H1 (cell line): Measurements from ENCODE around the gene SNRPA1. TPM values are rescaled to one million over a fixed set of nuclear protein-coding genes. Genes with fewer than 3 reads are reported as not detected.

Experiments used
- CTCF ChIA-PET: fragments of 300-600 bp; sonication (Branson Sonifier 250); formaldehyde crosslinking; loops from one replicate; lab custom pipeline; 2021; ENCODE audit not compliant: partially characterized antibody; lab: Charles Lee
- POLR2A ChIA-PET: fragments of 300-600 bp; sonication (Branson Sonifier 250); formaldehyde crosslinking; loops from one replicate; lab custom pipeline; 2021; ENCODE audit warnings: inconsistent platforms; ENCODE audit not compliant: partially characterized antibody; lab: Charles Lee
- DNase-seq, 2 experiments: peaks; one replicate each; pipeline versions ENCODE4 v3.0.0 to v3.0.0-alpha.2; 2010 to 2022; ENCODE audit warnings: low spot score in 2 of 2, low read depth in 1 of 2, mixed read lengths in 1 of 2
- FAIRE-seq: peaks from 2 replicates; lab custom pipeline; 2011; peaks lifted over from hg19 to GRCh38; lab: Jason Lieb, UNC
- H2AFZ ChIP-seq: 2 replicates; pipeline ENCODE4 v1.8.1; 2012; ENCODE audit warnings: low read length, inconsistent platforms
- H2AK5ac ChIP-seq: 2 replicates; pipeline ENCODE4 v1.6.1; 2013; ENCODE audit warnings: low read depth, low read length
- H2BK120ac ChIP-seq: replicated peaks from 2 replicates; pipeline ENCODE3; 2013; ENCODE audit warnings: low read depth, low read length, inconsistent platforms
- H2BK12ac ChIP-seq: 2 replicates; pipeline ENCODE4 v1.6.1; 2013; ENCODE audit warnings: low read depth, low read length
- H2BK15ac ChIP-seq: 2 replicates; pipeline ENCODE4 v1.6.1; 2013; ENCODE audit warnings: low read length
- H2BK20ac ChIP-seq: 2 replicates; pipeline ENCODE4 v1.6.1; 2013; ENCODE audit warnings: low read length
- H2BK5ac ChIP-seq: 2 replicates; pipeline ENCODE4 v1.6.1; 2013; ENCODE audit warnings: low read depth, low read length
- H3K14ac ChIP-seq: 2 replicates; pipeline ENCODE4 v1.6.1; 2013; ENCODE audit warnings: inconsistent platforms; ENCODE audit not compliant: insufficient read length
- H3K18ac ChIP-seq: 2 replicates; pipeline ENCODE4 v1.6.1; 2013; ENCODE audit warnings: low read length; ENCODE audit errors: extremely low read depth
- H3K23ac ChIP-seq: 2 replicates; pipeline ENCODE4 v1.6.1; 2013; ENCODE audit warnings: inconsistent platforms; ENCODE audit not compliant: insufficient read length
- H3K23me2 ChIP-seq: 2 replicates; pipeline ENCODE4 v1.6.1; 2013; ENCODE audit warnings: low read depth, low read length
- H3K27ac ChIP-seq: 2 replicates; pipeline ENCODE4 v1.6.1; 2011; ENCODE audit warnings: low read depth, low read length, inconsistent platforms
- H3K27me3 ChIP-seq, 4 experiments: replicated peaks in 1 of 4; 1 replicate in 1 of 4; 2 replicates in 3 of 4; pipeline versions ENCODE4 v1.6.1 to v1.8.1; 2011 to 2013; ENCODE audit warnings: low read length in 3 of 4, mild to moderate bottlenecking in 3 of 4, inconsistent platforms in 2 of 4, mixed read lengths in 2 of 4, moderate library complexity in 1 of 4; ENCODE audit not compliant: control insufficient read depth in 3 of 4, insufficient read depth in 3 of 4; ENCODE audit errors: extremely low read depth in 1 of 4
- H3K36me3 ChIP-seq, 4 experiments: 2 replicates each; pipeline versions ENCODE4 v1.6.1 to v1.8.1; 2011 to 2013; ENCODE audit warnings: mild to moderate bottlenecking in 4 of 4, low read length in 3 of 4, moderate library complexity in 2 of 4, control low read depth in 1 of 4, inconsistent platforms in 1 of 4; ENCODE audit not compliant: insufficient read depth in 4 of 4, control insufficient read depth in 2 of 4
- H3K4ac ChIP-seq: replicated peaks from 2 replicates; pipeline ENCODE3; 2013; ENCODE audit warnings: low read length, low read depth, mixed read lengths, inconsistent platforms; ENCODE audit not compliant: insufficient read length
- H3K4me1 ChIP-seq, 4 experiments: replicated peaks in 1 of 4; 1 replicate in 1 of 4; 2 replicates in 3 of 4; pipeline versions ENCODE4 v1.6.1 to v1.8.1; 2011 to 2013; ENCODE audit warnings: low read length in 3 of 4, inconsistent platforms in 2 of 4, mixed read lengths in 1 of 4; ENCODE audit not compliant: insufficient read depth in 4 of 4, control insufficient read depth in 3 of 4
- H3K4me2 ChIP-seq, 2 experiments: 2 replicates each; pipeline versions ENCODE4 v1.6.1 to v1.8.1; 2011 to 2013; ENCODE audit warnings: low read depth in 2 of 2, low read length in 2 of 2, control low read depth in 1 of 2, inconsistent platforms in 1 of 2, mild to moderate bottlenecking in 1 of 2; ENCODE audit not compliant: insufficient read depth in 1 of 2
- H3K4me3 ChIP-seq, 4 experiments: fragments of 200-600, 300-600 bp in 1 of 4; sonication (generic), shearing (Covaris generic), sonication (Bioruptor Twin) in 1 of 4; 2 replicates each; pipeline versions ENCODE4 v1.5.1 to v1.8.1; 2011 to 2016; ENCODE audit warnings: low read length in 4 of 4, low read depth in 3 of 4, control low read depth in 2 of 4, inconsistent platforms in 2 of 4, mild to moderate bottlenecking in 2 of 4, mixed read lengths in 1 of 4, moderate library complexity in 1 of 4; ENCODE audit not compliant: insufficient read depth in 2 of 4; ENCODE audit errors: extremely low read depth in 1 of 4
- H3K56ac ChIP-seq: replicated peaks from 2 replicates; pipeline ENCODE3; 2013; ENCODE audit warnings: low read depth, mild to moderate bottlenecking, mixed read lengths, low read length, inconsistent platforms; ENCODE audit not compliant: insufficient read length
- H3K79me1 ChIP-seq: 2 replicates; pipeline ENCODE4 v1.6.1; 2013; ENCODE audit warnings: low read depth, low read length, control low read depth
- H3K79me2 ChIP-seq, 2 experiments: 2 replicates each; pipeline versions ENCODE4 v1.6.1 to v1.8.1; 2012 to 2013; ENCODE audit warnings: low read length in 2 of 2, mild to moderate bottlenecking in 2 of 2, inconsistent platforms in 1 of 2; ENCODE audit not compliant: insufficient read depth in 2 of 2, control insufficient read depth in 1 of 2
- H3K9ac ChIP-seq, 4 experiments: replicated peaks in 1 of 4; 1 replicate in 1 of 4; 2 replicates in 3 of 4; pipeline versions ENCODE4 v1.6.1 to v1.8.1; 2011 to 2013; ENCODE audit warnings: low read depth in 3 of 4, low read length in 3 of 4, control low read depth in 2 of 4, mild to moderate bottlenecking in 2 of 4, moderate library complexity in 2 of 4, inconsistent platforms in 1 of 4; ENCODE audit errors: extremely low read depth in 1 of 4
- H3K9me3 ChIP-seq, 2 experiments: 2 replicates each; pipeline versions ENCODE4 v1.6.1 to v1.8.1; 2012 to 2013; ENCODE audit warnings: mild to moderate bottlenecking in 2 of 2, moderate library complexity in 2 of 2, control low read depth in 1 of 2, inconsistent platforms in 1 of 2, low read depth in 1 of 2, low read length in 1 of 2, mixed read lengths in 1 of 2; ENCODE audit not compliant: insufficient read depth in 2 of 2
- H4K20me1 ChIP-seq, 2 experiments: replicated peaks in 1 of 2; 2 replicates each; pipeline versions ENCODE3 to v1.8.1; 2011 to 2013; ENCODE audit warnings: inconsistent platforms in 2 of 2, low read length in 2 of 2, mild to moderate bottlenecking in 1 of 2; ENCODE audit not compliant: insufficient read depth in 2 of 2, control insufficient read depth in 1 of 2
- H4K5ac ChIP-seq: 2 replicates; pipeline ENCODE4 v1.6.1; 2013; ENCODE audit warnings: low read length, low read depth, mixed read lengths, inconsistent platforms; ENCODE audit not compliant: insufficient read length
- H4K8ac ChIP-seq: 2 replicates; pipeline ENCODE4 v1.8.0; 2013; ENCODE audit warnings: mild to moderate bottlenecking, moderate library complexity, low read length, inconsistent platforms; ENCODE audit not compliant: insufficient read depth; ENCODE audit errors: extremely low read depth
- H4K91ac ChIP-seq: replicated peaks from 2 replicates; pipeline ENCODE3; 2013; ENCODE audit warnings: low read length, mixed read lengths, inconsistent platforms; ENCODE audit not compliant: insufficient read length
- E2F6 ChIP-seq: IDR thresholded peaks from 2 replicates; pipeline ENCODE4 v1.6.1; 2012; ENCODE audit warnings: inconsistent platforms
- EZH2 ChIP-seq: fragments of 200-600 bp; sonication (generic); IDR thresholded peaks from 2 replicates; pipeline ENCODE4 v1.7.1; 2012; ENCODE audit warnings: low read depth, mild to moderate bottlenecking, moderate library complexity, low read length, inconsistent platforms; ENCODE audit not compliant: severe bottlenecking
- JUN ChIP-seq: IDR thresholded peaks from 2 replicates; pipeline ENCODE4 v1.6.1; 2011; ENCODE audit warnings: low read depth, mild to moderate bottlenecking, improper control_type of control experiment, low read length
- RBBP5 ChIP-seq: IDR thresholded peaks from 2 replicates; pipeline ENCODE4 v1.7.1; 2012; ENCODE audit warnings: low read depth, mild to moderate bottlenecking, inconsistent platforms, low read length, moderate library complexity, borderline replicate concordance
- RXRA ChIP-seq: IDR thresholded peaks from 2 replicates; pipeline ENCODE4 v1.6.1; 2011; ENCODE audit warnings: low read depth, mild to moderate bottlenecking, low read length, moderate library complexity; ENCODE audit not compliant: insufficient read depth
- ZNF274 ChIP-seq: IDR thresholded peaks from 2 replicates; pipeline ENCODE4 v1.7.0; 2012; ENCODE audit warnings: low read length, borderline replicate concordance; ENCODE audit errors: extremely low read depth
- WGBS, 2 experiments: shearing (Covaris generic) in 1 of 2; methylation state at CpG; one replicate each; pipeline versions ENCODE4 v1.1.6 to v1.1.7; 2013 to 2015; ENCODE audit warnings: low lambda C conversion rate in 2 of 2, mixed read lengths in 2 of 2, inconsistent platforms in 1 of 2, low coverage in 1 of 2, missing lambda C conversion rate in 1 of 2; ENCODE audit not compliant: insufficient replicate concordance in 2 of 2, insufficient coverage in 1 of 2, insufficient read length in 1 of 2; ENCODE audit errors: extremely low coverage in 1 of 2, missing lambda C conversion rate in 1 of 2; 5-methylcytosine and 5-hydroxymethylcytosine counted together
- polyA plus RNA-seq, 7 experiments: library from polyadenylated mRNA; depleted of rRNA in 3 of 7; stranded (reverse) in 5 of 7; unstranded in 2 of 7; fragments of >200 nt in 5 of 7; fragments of 200-250 nt in 2 of 7; gene quantifications; 1 replicate in 5 of 7; 2 replicates in 1 of 7; 4 replicates in 1 of 7; pipeline versions ENCODE4 v1.2.1 to v1.2.3, GENCODE V29; 2011 to 2013; ENCODE audit warnings: missing spikeins in 2 of 7, mixed read lengths in 2 of 7
- total RNA-seq: library from RNA; stranded (reverse); fragmentation: NEBNext Ultra II Directional; extraction: Animal tissue kit (Norgen Biotek cat#: 25700); gene quantifications from 2 replicates; pipeline ENCODE4 v1.2.1, GENCODE V29; 2021
- TF ChIP-seq, protein P1 (sequence below): IDR thresholded peaks from 2 replicates; pipeline ENCODE4 v1.6.1; 2012; ENCODE audit warnings: low read length, inconsistent platforms

Gene SNRPA1
- total and polyA plus RNA-seq, 2 of the 8 experiments (the other 6 are each of a cell fraction or from before 2014, with no cell fraction given), result 140 to 221 TPM

DNA sequence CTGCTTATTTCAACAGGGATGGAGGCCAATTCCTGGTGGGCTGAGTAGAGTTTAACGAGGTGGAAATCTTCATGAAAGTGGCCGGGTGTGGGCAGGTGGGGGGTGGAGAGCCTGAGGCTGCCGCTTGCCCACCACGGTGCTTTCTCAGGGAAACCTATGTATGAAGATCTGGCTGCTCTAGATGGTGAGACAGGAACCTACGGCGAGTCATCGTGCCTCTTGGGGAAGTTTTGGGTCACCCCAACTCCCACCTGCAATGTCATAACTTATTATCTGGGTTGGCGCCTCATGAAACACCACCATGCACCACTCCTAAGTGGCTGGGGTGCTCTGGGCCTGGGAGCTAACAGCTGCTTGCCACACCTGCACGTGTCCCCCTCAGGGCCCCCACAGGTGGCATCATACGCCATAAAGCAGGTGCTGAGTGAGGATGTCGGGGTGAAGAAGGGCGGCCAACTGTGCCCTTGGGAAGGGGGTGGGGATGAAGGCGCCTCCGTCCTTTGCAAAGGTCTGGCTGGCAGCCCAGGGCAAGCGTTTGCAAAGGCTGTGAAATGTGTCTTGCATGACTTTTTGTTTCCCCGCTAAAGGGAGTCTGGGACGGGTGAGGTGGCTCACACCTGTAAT, 27.9 kb upstream of the SNRPA1 start:
- no peaks in the 10 kb centered on the region for H3K79me1 ChIP-seq
- H4K8ac ChIP-seq, result no peak overlapping the region
- no peak overlapping the region for H3K27ac ChIP-seq
- H2BK120ac ChIP-seq, result no peak overlapping the region
- no peak overlapping the region for H3K18ac ChIP-seq
- no peaks in the 10 kb centered on the region for H3K79me2 ChIP-seq
- peaks cover 0 to under 1% (median 0%) of the 10 kb centered on the region in 4 experiments; a peak in 1 of 7 replicates for H3K27me3 ChIP-seq
- H2AFZ ChIP-seq, result no peak overlapping the region
- H4K5ac ChIP-seq, result no peak overlapping the region
- no peaks in the 10 kb centered on the region for H3K23me2 ChIP-seq
- FAIRE-seq, result no peak
- H3K4me3 ChIP-seq, result no peak overlapping the region
- no peak overlapping the region for H4K91ac ChIP-seq
- CTCF ChIA-PET, result interaction anchor here (0.6 to 8.6 kb wide), 7 partner anchors 17 to 319 kb away, joined by 3 to 94 read pairs (median 4); no protein-coding TSS in a partner anchor
- H3K4me2 ChIP-seq, result no peak overlapping the region
- no peak overlapping the region for H3K9ac ChIP-seq
- H2BK5ac ChIP-seq, result no peak overlapping the region
- WGBS, 2 experiments, result 89% methylated on average over 17 of the region's 17 CpGs; no CpG with 5 or more reads in 1 of the 2 experiments
- no peak overlapping the region for H3K14ac ChIP-seq
- no peak overlapping the region for H2BK20ac ChIP-seq
- H2BK12ac ChIP-seq, result no peak overlapping the region
- H4K20me1 ChIP-seq, result no peaks in the 10 kb centered on the region
- H3K4ac ChIP-seq, result no peak overlapping the region
- no peak overlapping the region for H3K23ac ChIP-seq
- no peak overlapping the region for H3K56ac ChIP-seq
- peaks cover 0 to 3% (median 1%) of the 10 kb centered on the region in 4 experiments; a peak in 1 of 7 replicates for H3K4me1 ChIP-seq
- H2AK5ac ChIP-seq, result no peak overlapping the region
- no peak overlapping the region for H2BK15ac ChIP-seq
- POLR2A ChIA-PET, result no interaction called here
- H3K9me3 ChIP-seq, result no peaks in the 10 kb centered on the region
- H3K36me3 ChIP-seq, result no peaks in the 10 kb centered on the region
- no peak for DNase-seq
- no peak for TF ChIP-seq E2F6
- TF ChIP-seq, protein P1, sequence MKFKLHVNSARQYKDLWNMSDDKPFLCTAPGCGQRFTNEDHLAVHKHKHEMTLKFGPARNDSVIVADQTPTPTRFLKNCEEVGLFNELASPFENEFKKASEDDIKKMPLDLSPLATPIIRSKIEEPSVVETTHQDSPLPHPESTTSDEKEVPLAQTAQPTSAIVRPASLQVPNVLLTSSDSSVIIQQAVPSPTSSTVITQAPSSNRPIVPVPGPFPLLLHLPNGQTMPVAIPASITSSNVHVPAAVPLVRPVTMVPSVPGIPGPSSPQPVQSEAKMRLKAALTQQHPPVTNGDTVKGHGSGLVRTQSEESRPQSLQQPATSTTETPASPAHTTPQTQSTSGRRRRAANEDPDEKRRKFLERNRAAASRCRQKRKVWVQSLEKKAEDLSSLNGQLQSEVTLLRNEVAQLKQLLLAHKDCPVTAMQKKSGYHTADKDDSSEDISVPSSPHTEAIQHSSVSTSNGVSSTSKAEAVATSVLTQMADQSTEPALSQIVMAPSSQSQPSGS, result no peak
- no peak for TF ChIP-seq JUN
- no peak for TF ChIP-seq RBBP5
- TF ChIP-seq RXRA, result no peak
- TF ChIP-seq EZH2, result no peak
- TF ChIP-seq ZNF274, result no peak
